ENCODE results near the gene PTPN21. TPM values are rescaled to one million over a fixed set of nuclear protein-coding genes. Genes with fewer than 3 reads are reported as not detected.
A peak's percentile ranks its signal among the peaks of the same experiment; 100 is the strongest.

The PTPN21 gene
- 10.3 and 16.2 TPM in 2 replicates for total RNA-seq (ENCODE audit: low replicate concordance)

GRCh38 chr14:88554457-88555286 is at the start of gene PTPN21:
PTPN21 (minus strand) TSS chr14:88555007; CDS start chr14:88550417, 4,590 bp downstream.
- peak; percentile 51 for DNase-seq (ENCODE audit: low read depth)
- peak within 1 kb of the TSS; percentile 76 for H3K4me3 ChIP-seq (ENCODE audit: low read depth, low read length)
- TF ChIP-seq CTCF (IDR thresholded peaks at IDR 0.05; ENCODE audit: insufficient read depth, low read length), result no peak

GRCh38 chr14:88604212-88604611 is 49.4 kb upstream of the PTPN21 start:
- DNase-seq (ENCODE audit: low read depth), result no peak
- no peak overlapping the region for H3K4me3 ChIP-seq (ENCODE audit: low read depth, low read length)
- TF ChIP-seq CTCF (IDR thresholded peaks at IDR 0.05; ENCODE audit: insufficient read depth, low read length), result no peak

- no peak for DNase-seq (ENCODE audit: low read depth)
- TF ChIP-seq CTCF (IDR thresholded peaks at IDR 0.05; ENCODE audit: insufficient read depth, low read length), result no peak
- H3K4me3 ChIP-seq (ENCODE audit: low read depth, low read length), result no peak overlapping the region
These were observed 45.1 kb upstream of the PTPN21 start for GRCh38 chr14:88599761-88600439.

- no peak for DNase-seq (ENCODE audit: low read depth)
- no peak for TF ChIP-seq CTCF (IDR thresholded peaks at IDR 0.05; ENCODE audit: insufficient read depth, low read length)
- H3K4me3 ChIP-seq (ENCODE audit: low read depth, low read length), result no peak overlapping the region
These were observed 44.5 kb upstream of the PTPN21 start for GRCh38 chr14:88599326-88599725.

- TF ChIP-seq CTCF (IDR thresholded peaks at IDR 0.05; ENCODE audit: insufficient read depth, low read length), result no peak
- DNase-seq (ENCODE audit: low read depth), result no peak
- H3K4me3 ChIP-seq (ENCODE audit: low read depth, low read length), result no peak overlapping the region
These were observed 43.4 kb upstream of the PTPN21 start for GRCh38 chr14:88598097-88598675.

GRCh38 chr14:88597601-88598000 is 42.8 kb upstream of the PTPN21 start:
- no peak for DNase-seq (ENCODE audit: low read depth)
- TF ChIP-seq CTCF (IDR thresholded peaks at IDR 0.05; ENCODE audit: insufficient read depth, low read length), result no peak
- no peak overlapping the region for H3K4me3 ChIP-seq (ENCODE audit: low read depth, low read length)
